Prostate gland (tissue), 2 donors: Measurements from ENCODE around the gene CHST11.

Experiments
- POLR2A ChIP-seq: fragments of 450-650 bp; IDR thresholded peaks from one replicate; pipeline ENCODE4 v1.6.1; 2016; ENCODE audit warnings: antibody characterized with exemption, mild to moderate bottlenecking
- TF ChIP-seq, protein P1 (sequence below), 4 experiments: fragments of 200-600 bp in 2 of 4; fragments of 450-650 bp in 2 of 4; sonication (generic) in 2 of 4; IDR thresholded peaks; 1 replicate in 3 of 4; 2 replicates in 1 of 4; pipeline ENCODE4 v1.5.1; 2016 to 2019; ENCODE audit warnings: antibody characterized with exemption in 4 of 4, mild to moderate bottlenecking in 2 of 4, moderate library complexity in 2 of 4

DNA sequence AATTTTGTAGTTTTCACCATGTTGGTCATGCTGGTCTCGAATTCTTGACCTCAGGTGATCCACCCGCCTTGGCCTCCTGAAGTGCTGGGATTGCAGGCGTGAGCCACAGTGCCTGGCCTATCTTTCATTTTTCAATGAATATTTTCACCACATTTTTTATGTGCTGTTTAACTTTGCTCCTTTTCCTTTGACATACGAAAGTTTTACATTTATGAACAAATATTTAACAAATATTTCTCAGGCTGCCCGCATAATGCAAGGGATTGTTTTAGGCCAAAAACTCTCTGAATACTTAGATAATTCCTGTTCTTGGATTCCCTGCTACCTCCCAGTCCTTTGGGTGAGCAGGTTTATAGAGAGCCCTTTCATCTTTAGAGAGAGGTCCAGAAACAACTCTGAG, 8.7 kb upstream of the CHST11 start:
- TF ChIP-seq POLR2A, result no peak
- TF ChIP-seq, protein P1, sequence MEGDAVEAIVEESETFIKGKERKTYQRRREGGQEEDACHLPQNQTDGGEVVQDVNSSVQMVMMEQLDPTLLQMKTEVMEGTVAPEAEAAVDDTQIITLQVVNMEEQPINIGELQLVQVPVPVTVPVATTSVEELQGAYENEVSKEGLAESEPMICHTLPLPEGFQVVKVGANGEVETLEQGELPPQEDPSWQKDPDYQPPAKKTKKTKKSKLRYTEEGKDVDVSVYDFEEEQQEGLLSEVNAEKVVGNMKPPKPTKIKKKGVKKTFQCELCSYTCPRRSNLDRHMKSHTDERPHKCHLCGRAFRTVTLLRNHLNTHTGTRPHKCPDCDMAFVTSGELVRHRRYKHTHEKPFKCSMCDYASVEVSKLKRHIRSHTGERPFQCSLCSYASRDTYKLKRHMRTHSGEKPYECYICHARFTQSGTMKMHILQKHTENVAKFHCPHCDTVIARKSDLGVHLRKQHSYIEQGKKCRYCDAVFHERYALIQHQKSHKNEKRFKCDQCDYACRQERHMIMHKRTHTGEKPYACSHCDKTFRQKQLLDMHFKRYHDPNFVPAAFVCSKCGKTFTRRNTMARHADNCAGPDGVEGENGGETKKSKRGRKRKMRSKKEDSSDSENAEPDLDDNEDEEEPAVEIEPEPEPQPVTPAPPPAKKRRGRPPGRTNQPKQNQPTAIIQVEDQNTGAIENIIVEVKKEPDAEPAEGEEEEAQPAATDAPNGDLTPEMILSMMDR (IDR thresholded peaks at IDR 0.05), result no peak
